ENCODE data around the gene MGAT4C.

MGAT4C gene

DNA sequence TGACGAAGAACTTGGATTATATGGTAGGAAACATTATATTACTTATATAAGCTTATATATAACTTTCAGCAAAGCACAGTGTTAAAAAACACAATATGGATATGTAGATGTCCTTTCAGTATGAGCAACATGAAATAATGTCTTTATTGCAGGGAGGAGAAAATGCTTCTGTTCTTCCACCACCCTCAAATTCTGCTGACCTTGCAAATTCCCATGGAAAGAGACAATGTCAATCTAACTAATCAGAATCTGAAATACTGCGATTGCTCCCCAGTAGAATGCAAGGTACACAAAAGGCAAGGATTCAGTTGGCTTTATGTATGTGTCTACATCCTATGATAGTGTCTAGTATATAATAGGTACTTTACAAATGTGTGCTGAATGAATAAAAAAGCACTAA lies 26.4 kb downstream of the MGAT4C start:
- no peaks in the 10 kb centered on the region for H3K36me3 ChIP-seq (ENCODE audit: control insufficient read depth, insufficient read depth, low read length, severe bottlenecking)
- H3K9ac ChIP-seq (ENCODE audit: low read length): no peak overlapping the region
- H3K4me3 ChIP-seq (ENCODE audit: low read length): no peak overlapping the region
- peaks cover 10% of the 10 kb centered on the region for H3K9me3 ChIP-seq (ENCODE audit: control insufficient read depth, low read length)
- H3K27me3 ChIP-seq (replicated peaks; ENCODE audit: control insufficient read depth, insufficient read depth, low read length): no peaks in the 10 kb centered on the region
- no peak for DNase-seq (ENCODE audit: low read depth)
- H3K4me1 ChIP-seq (ENCODE audit: control insufficient read depth, insufficient read depth, low read length): peaks cover 6% of the 10 kb centered on the region

GRCh38 chr12:86228656-86229055 lies 27.5 kb downstream of the MGAT4C start:
- no peaks in the 10 kb centered on the region for H3K36me3 ChIP-seq (ENCODE audit: control insufficient read depth, insufficient read depth, low read length, severe bottlenecking)
- H3K4me3 ChIP-seq (ENCODE audit: low read length): no peak overlapping the region
- H3K9me3 ChIP-seq (ENCODE audit: control insufficient read depth, low read length): peaks cover 10% of the 10 kb centered on the region
- H3K4me1 ChIP-seq (ENCODE audit: control insufficient read depth, insufficient read depth, low read length): peaks cover 9% of the 10 kb centered on the region
- H3K9ac ChIP-seq (ENCODE audit: low read length): no peak overlapping the region
- no peak for DNase-seq (ENCODE audit: low read depth)
- no peaks in the 10 kb centered on the region for H3K27me3 ChIP-seq (replicated peaks; ENCODE audit: control insufficient read depth, insufficient read depth, low read length)

DNA sequence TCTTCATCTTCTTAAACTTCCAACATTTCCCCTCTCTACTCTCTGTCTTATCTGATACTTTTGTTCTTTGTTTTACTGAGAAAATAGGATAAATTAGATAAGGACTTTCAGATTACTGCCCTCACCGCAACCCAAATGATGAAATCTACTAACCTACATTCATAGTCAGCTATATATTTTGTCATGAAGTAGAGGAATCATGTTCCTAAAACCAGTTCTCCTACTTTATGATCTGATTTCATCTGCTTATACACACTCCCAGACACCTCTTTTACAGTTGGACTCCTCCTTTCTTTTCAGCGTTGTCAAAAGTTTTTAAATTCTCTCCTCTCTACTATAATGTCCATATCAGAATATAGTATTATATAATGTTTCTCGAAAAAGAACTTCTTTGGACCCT lies 29.7 kb downstream of the MGAT4C start:
- Histone ChIP-seq H3K4me3 (ENCODE audit: low read length) (no peak overlapping the region), H3K27me3 (replicated peaks; ENCODE audit: control insufficient read depth, insufficient read depth, low read length) (no peaks in the 10 kb centered on the region), H3K9ac (ENCODE audit: low read length) (no peak overlapping the region), H3K4me1 (ENCODE audit: control insufficient read depth, insufficient read depth, low read length) (peaks cover 9% of the 10 kb centered on the region), H3K36me3 (ENCODE audit: control insufficient read depth, insufficient read depth, low read length, severe bottlenecking) (no peaks in the 10 kb centered on the region), H3K9me3 (ENCODE audit: control insufficient read depth, low read length) (peaks cover 10% of the 10 kb centered on the region)
- DNase-seq (ENCODE audit: low read depth): no peak

DNA sequence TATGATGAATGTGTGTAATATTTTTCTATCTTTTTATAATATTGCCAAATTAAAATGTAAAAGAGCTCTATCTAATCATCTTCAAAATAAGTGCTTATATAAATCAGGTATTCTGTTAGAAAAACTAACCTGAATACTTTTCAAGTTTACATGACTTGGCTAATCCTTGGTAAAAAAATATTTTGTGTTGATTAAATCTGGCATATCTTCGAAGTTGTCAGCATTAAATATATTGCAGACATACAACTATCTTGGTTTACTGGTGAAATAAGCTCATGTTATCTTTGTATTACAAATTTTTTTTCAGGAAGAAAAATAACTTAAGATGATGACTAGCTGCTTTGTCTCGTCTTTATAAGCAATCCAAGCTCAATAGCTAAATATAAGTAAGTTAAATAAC lies 39.6 kb downstream of the MGAT4C start:
- Histone ChIP-seq H3K9ac (ENCODE audit: low read length) (no peak overlapping the region), H3K4me3 (ENCODE audit: low read length) (no peak overlapping the region), H3K36me3 (ENCODE audit: control insufficient read depth, insufficient read depth, low read length, severe bottlenecking) (no peaks in the 10 kb centered on the region), H3K27me3 (replicated peaks; ENCODE audit: control insufficient read depth, insufficient read depth, low read length) (no peaks in the 10 kb centered on the region), H3K4me1 (ENCODE audit: control insufficient read depth, insufficient read depth, low read length) (peaks cover 14% of the 10 kb centered on the region), H3K9me3 (ENCODE audit: control insufficient read depth, low read length) (no peaks in the 10 kb centered on the region)
- no peak for DNase-seq (ENCODE audit: low read depth)

GRCh38 chr12:86213012-86213411 lies 43.2 kb downstream of the MGAT4C start:
- Histone ChIP-seq H3K4me3 (ENCODE audit: low read length) (no peak overlapping the region), H3K9ac (ENCODE audit: low read length) (no peak overlapping the region), H3K27me3 (replicated peaks; ENCODE audit: control insufficient read depth, insufficient read depth, low read length) (no peaks in the 10 kb centered on the region), H3K9me3 (ENCODE audit: control insufficient read depth, low read length) (no peaks in the 10 kb centered on the region), H3K36me3 (ENCODE audit: control insufficient read depth, insufficient read depth, low read length, severe bottlenecking) (no peaks in the 10 kb centered on the region), H3K4me1 (ENCODE audit: control insufficient read depth, insufficient read depth, low read length) (peaks cover 6% of the 10 kb centered on the region)
- peak; percentile 56 for DNase-seq (ENCODE audit: low read depth)

DNA sequence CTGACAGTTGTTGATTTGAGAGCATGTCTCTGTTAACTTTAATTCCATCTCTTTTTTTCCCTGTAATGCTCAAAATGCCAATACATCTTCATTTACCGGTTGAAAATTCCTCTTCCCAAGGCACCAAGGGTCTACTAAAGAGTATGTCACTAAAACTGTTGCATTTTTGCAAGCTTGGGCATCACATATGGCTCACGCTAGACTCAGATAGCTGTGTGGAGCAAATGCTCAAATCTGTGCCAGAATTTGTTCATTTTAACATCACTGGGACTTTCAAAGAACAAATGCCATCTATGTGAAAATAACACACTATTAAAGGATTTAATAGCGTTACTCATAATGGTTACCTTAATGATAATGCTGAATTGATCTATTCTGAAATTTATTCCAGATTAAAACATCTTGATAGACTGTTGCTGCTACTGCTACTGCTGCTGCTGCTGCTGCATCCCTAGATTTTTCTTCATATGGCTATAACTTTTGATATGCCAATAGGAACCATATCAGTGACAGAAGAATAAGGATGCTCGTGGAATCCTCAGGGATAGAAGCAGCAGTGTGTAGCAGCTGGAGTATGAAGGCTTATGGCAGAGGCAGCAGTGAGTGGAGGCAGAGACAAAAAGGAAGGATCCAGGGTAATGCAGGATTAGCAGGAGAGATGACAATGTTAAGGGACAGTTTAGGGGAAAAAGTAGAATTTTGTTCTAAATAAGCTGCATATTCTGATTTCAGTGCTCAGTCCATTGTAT lies 57.3 kb downstream of the MGAT4C start:
- H3K9ac ChIP-seq (ENCODE audit: low read length): no peak overlapping the region
- no peaks in the 10 kb centered on the region for H3K9me3 ChIP-seq (ENCODE audit: control insufficient read depth, low read length)
- no peak overlapping the region for H3K4me3 ChIP-seq (ENCODE audit: low read length)
- H3K27me3 ChIP-seq (replicated peaks; ENCODE audit: control insufficient read depth, insufficient read depth, low read length): no peaks in the 10 kb centered on the region
- no peak for DNase-seq (ENCODE audit: low read depth)
- H3K36me3 ChIP-seq (ENCODE audit: control insufficient read depth, insufficient read depth, low read length, severe bottlenecking): no peaks in the 10 kb centered on the region
- H3K4me1 ChIP-seq (ENCODE audit: control insufficient read depth, insufficient read depth, low read length): peaks cover 2% of the 10 kb centered on the region

GRCh38 chr12:86196465-86196864 lies 59.7 kb downstream of the MGAT4C start:
- peaks cover 5% of the 10 kb centered on the region for H3K4me1 ChIP-seq (ENCODE audit: control insufficient read depth, insufficient read depth, low read length)
- H3K27me3 ChIP-seq (replicated peaks; ENCODE audit: control insufficient read depth, insufficient read depth, low read length): no peaks in the 10 kb centered on the region
- no peak overlapping the region for H3K4me3 ChIP-seq (ENCODE audit: low read length)
- no peaks in the 10 kb centered on the region for H3K36me3 ChIP-seq (ENCODE audit: control insufficient read depth, insufficient read depth, low read length, severe bottlenecking)
- no peaks in the 10 kb centered on the region for H3K9me3 ChIP-seq (ENCODE audit: control insufficient read depth, low read length)
- no peak overlapping the region for H3K9ac ChIP-seq (ENCODE audit: low read length)
- DNase-seq (ENCODE audit: low read depth): no peak

DNA sequence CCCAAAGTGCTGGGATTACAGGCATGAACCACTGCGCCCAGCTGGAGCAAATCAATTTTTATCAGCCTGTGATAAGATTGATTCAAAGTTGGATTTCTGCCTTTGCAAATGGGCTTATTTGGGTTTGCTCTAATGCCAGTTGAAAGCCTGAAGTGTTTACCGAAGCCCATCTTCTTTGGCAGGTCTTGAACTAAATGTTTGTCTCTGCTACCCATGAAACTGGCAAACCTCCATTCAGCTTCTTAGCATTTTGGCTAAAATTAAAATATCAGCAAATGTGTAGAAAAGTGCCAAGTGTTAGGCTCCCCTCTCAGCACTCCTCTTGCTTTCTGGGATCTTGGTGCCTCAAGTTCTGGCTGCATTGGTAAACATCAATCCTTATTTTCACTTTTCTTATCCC lies 61.5 kb downstream of the MGAT4C start:
- Histone ChIP-seq H3K4me1 (ENCODE audit: control insufficient read depth, insufficient read depth, low read length) (peaks cover 5% of the 10 kb centered on the region), H3K9me3 (ENCODE audit: control insufficient read depth, low read length) (no peaks in the 10 kb centered on the region), H3K9ac (ENCODE audit: low read length) (no peak overlapping the region), H3K4me3 (ENCODE audit: low read length) (no peak overlapping the region), H3K27me3 (replicated peaks; ENCODE audit: control insufficient read depth, insufficient read depth, low read length) (no peaks in the 10 kb centered on the region), H3K36me3 (ENCODE audit: control insufficient read depth, insufficient read depth, low read length, severe bottlenecking) (no peaks in the 10 kb centered on the region)
- DNase-seq (ENCODE audit: low read depth): no peak

- DNase-seq (ENCODE audit: low read depth): peak; percentile 28
- Histone ChIP-seq H3K27me3 (replicated peaks; ENCODE audit: control insufficient read depth, insufficient read depth, low read length) (no peaks in the 10 kb centered on the region), H3K9me3 (ENCODE audit: control insufficient read depth, low read length) (no peaks in the 10 kb centered on the region), H3K9ac (ENCODE audit: low read length) (no peak overlapping the region), H3K4me3 (ENCODE audit: low read length) (no peak overlapping the region), H3K4me1 (ENCODE audit: control insufficient read depth, insufficient read depth, low read length) (peaks cover 5% of the 10 kb centered on the region), H3K36me3 (ENCODE audit: control insufficient read depth, insufficient read depth, low read length, severe bottlenecking) (no peaks in the 10 kb centered on the region)
Measured at GRCh38 chr12:86193931-86194330, 62.3 kb downstream of the MGAT4C start.

- no peak overlapping the region for H3K9ac ChIP-seq (ENCODE audit: low read length)
- H3K4me3 ChIP-seq (ENCODE audit: low read length): no peak overlapping the region
- H3K9me3 ChIP-seq (ENCODE audit: control insufficient read depth, low read length): no peaks in the 10 kb centered on the region
- DNase-seq (ENCODE audit: low read depth): no peak
- H3K36me3 ChIP-seq (ENCODE audit: control insufficient read depth, insufficient read depth, low read length, severe bottlenecking): no peaks in the 10 kb centered on the region
- no peaks in the 10 kb centered on the region for H3K27me3 ChIP-seq (replicated peaks; ENCODE audit: control insufficient read depth, insufficient read depth, low read length)
- no peaks in the 10 kb centered on the region for H3K4me1 ChIP-seq (ENCODE audit: control insufficient read depth, insufficient read depth, low read length)
Measured at GRCh38 chr12:86188226-86188625, 68.0 kb downstream of the MGAT4C start.

GRCh38 chr12:86186449-86186848 lies 69.7 kb downstream of the MGAT4C start:
- H3K27me3 ChIP-seq (replicated peaks; ENCODE audit: control insufficient read depth, insufficient read depth, low read length): no peaks in the 10 kb centered on the region
- no peaks in the 10 kb centered on the region for H3K4me1 ChIP-seq (ENCODE audit: control insufficient read depth, insufficient read depth, low read length)
- no peaks in the 10 kb centered on the region for H3K9me3 ChIP-seq (ENCODE audit: control insufficient read depth, low read length)
- DNase-seq (ENCODE audit: low read depth): no peak
- H3K36me3 ChIP-seq (ENCODE audit: control insufficient read depth, insufficient read depth, low read length, severe bottlenecking): no peaks in the 10 kb centered on the region
- H3K9ac ChIP-seq (ENCODE audit: low read length): no peak overlapping the region
- H3K4me3 ChIP-seq (ENCODE audit: low read length): no peak overlapping the region

DNA sequence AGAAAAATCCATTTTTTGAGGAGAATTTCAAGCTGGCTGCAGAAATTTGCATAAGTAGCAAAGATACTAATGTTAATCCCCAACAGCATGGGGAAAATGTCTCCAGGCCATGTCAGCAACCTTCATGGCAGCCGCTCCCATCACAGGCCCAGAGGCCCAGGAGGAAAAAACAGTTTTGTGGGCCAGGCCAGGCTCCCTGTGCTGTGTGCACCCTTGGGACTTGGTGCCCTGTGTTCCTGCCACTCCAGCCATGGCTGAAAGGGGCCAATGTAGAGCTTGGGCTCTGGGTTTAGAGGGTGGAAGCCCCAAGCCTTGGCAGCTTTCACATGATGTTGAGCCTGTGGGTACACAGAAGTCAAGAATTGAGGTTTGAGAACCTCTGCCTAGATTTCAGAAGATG lies 76.3 kb downstream of the MGAT4C start:
- peaks cover 4% of the 10 kb centered on the region for H3K9me3 ChIP-seq (ENCODE audit: control insufficient read depth, low read length)
- H3K27me3 ChIP-seq (replicated peaks; ENCODE audit: control insufficient read depth, insufficient read depth, low read length): no peaks in the 10 kb centered on the region
- no peak overlapping the region for H3K4me3 ChIP-seq (ENCODE audit: low read length)
- no peak overlapping the region for H3K9ac ChIP-seq (ENCODE audit: low read length)
- H3K36me3 ChIP-seq (ENCODE audit: control insufficient read depth, insufficient read depth, low read length, severe bottlenecking): no peaks in the 10 kb centered on the region
- no peaks in the 10 kb centered on the region for H3K4me1 ChIP-seq (ENCODE audit: control insufficient read depth, insufficient read depth, low read length)
- DNase-seq (ENCODE audit: low read depth): no peak

Data from adipocyte (in vitro differentiated cells).